Vagina (tissue), 2 donors: ENCODE measurements around the gene PRDX6.

Source experiments
- POLR2A ChIP-seq, 2 donors: fragments of 450-650 bp; IDR thresholded peaks; one replicate each; pipeline ENCODE4 v1.6.1; 2017; ENCODE audit warnings: antibody characterized with exemption in 2 of 2, mild to moderate bottlenecking in 2 of 2, moderate library complexity in 2 of 2
- POLR2AphosphoS5 ChIP-seq, 2 donors: sonication (generic); formaldehyde crosslinking; IDR thresholded peaks; one replicate each; pipeline ENCODE4 v1.9.0; 2017; ENCODE audit warnings: antibody characterized with exemption in 2 of 2, mild to moderate bottlenecking in 2 of 2, low read depth in 1 of 2; ENCODE audit not compliant: insufficient read depth in 1 of 2
- TF ChIP-seq, protein P1 (sequence below), 3 experiments: fragments of 450-650 bp in 2 of 3; fragments of 200-600 bp in 1 of 3; sonication (generic) in 1 of 3; IDR thresholded peaks; one replicate each; pipeline ENCODE4 v1.5.1; 2017 to 2019; ENCODE audit warnings: antibody characterized with exemption in 3 of 3, mild to moderate bottlenecking in 2 of 3, moderate library complexity in 2 of 3

DNA sequence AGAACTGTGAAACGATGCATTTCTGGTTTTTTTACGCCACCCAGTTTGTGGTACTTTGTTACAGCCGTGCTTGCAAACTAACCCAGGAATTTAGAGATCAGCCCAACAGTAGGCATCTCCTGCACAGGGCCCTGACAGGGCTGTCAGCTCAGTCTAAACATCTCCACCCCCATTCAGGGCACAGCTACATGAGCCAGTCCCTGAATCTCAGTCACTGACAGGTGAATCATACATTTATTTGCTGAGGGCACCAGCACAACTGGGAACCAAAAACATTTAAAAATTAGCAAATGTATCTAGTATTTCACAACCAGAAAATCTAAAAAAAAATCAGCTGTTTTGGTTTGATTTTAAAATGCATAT, 30.7 kb downstream of the PRDX6 start:
- TF ChIP-seq, protein P1, sequence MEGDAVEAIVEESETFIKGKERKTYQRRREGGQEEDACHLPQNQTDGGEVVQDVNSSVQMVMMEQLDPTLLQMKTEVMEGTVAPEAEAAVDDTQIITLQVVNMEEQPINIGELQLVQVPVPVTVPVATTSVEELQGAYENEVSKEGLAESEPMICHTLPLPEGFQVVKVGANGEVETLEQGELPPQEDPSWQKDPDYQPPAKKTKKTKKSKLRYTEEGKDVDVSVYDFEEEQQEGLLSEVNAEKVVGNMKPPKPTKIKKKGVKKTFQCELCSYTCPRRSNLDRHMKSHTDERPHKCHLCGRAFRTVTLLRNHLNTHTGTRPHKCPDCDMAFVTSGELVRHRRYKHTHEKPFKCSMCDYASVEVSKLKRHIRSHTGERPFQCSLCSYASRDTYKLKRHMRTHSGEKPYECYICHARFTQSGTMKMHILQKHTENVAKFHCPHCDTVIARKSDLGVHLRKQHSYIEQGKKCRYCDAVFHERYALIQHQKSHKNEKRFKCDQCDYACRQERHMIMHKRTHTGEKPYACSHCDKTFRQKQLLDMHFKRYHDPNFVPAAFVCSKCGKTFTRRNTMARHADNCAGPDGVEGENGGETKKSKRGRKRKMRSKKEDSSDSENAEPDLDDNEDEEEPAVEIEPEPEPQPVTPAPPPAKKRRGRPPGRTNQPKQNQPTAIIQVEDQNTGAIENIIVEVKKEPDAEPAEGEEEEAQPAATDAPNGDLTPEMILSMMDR (IDR thresholded peaks at IDR 0.05) = no peak
- TF ChIP-seq POLR2AphosphoS5 (IDR thresholded peaks at IDR 0.05; ENCODE audit: insufficient read depth in 1 of 2, low read depth in 1 of 2) (no peak), POLR2A (IDR thresholded peaks at IDR 0.05) (no peak)
